H9 (cell line): Measurements from ENCODE around the gene PUDP. TPM values are rescaled to one million over a fixed set of nuclear protein-coding genes. Genes with fewer than 3 reads are reported as not detected.

Experiments
- DNase-seq: peaks from one replicate; pipeline ENCODE4 v3.0.0-alpha.2; 2017
- H2AFZ ChIP-seq: one replicate; pipeline ENCODE4 v1.6.1; 2013; ENCODE audit warnings: mild to moderate bottlenecking, low read length, control low read depth, moderate library complexity
- H2AK5ac ChIP-seq: 2 replicates; pipeline ENCODE4 v1.6.1; 2013; ENCODE audit warnings: low read length, control low read depth, mixed read lengths; ENCODE audit not compliant: insufficient read length
- H2BK120ac ChIP-seq: one replicate; pipeline ENCODE4 v1.6.1; 2013; ENCODE audit warnings: low read depth, mild to moderate bottlenecking, low read length, control low read depth, inconsistent platforms; ENCODE audit not compliant: poor library complexity, severe bottlenecking
- H2BK12ac ChIP-seq: 2 replicates; pipeline ENCODE4 v1.6.1; 2013; ENCODE audit warnings: low read length, control low read depth, mixed read lengths, low read depth; ENCODE audit not compliant: insufficient read length
- H2BK15ac ChIP-seq: 2 replicates; pipeline ENCODE4 v1.6.1; 2013; ENCODE audit warnings: low read depth, low read length, control low read depth
- H2BK20ac ChIP-seq: one replicate; pipeline ENCODE4 v1.6.1; 2013; ENCODE audit warnings: low read depth, mild to moderate bottlenecking, low read length, control low read depth, inconsistent platforms; ENCODE audit not compliant: poor library complexity, severe bottlenecking
- H2BK5ac ChIP-seq: 2 replicates; pipeline ENCODE4 v1.6.1; 2013; ENCODE audit warnings: low read length, control low read depth, mixed read lengths; ENCODE audit not compliant: insufficient read length
- H3K14ac ChIP-seq: 2 replicates; pipeline ENCODE4 v1.6.1; 2013; ENCODE audit warnings: low read length, control low read depth; ENCODE audit not compliant: insufficient read depth
- H3K18ac ChIP-seq: 2 replicates; pipeline ENCODE4 v1.6.1; 2013; ENCODE audit warnings: low read depth, mild to moderate bottlenecking, mixed read lengths, low read length, control low read depth; ENCODE audit not compliant: insufficient read length
- H3K23ac ChIP-seq: 2 replicates; pipeline ENCODE4 v1.6.1; 2013; ENCODE audit warnings: low read length, control low read depth, mixed read lengths, low read depth; ENCODE audit not compliant: insufficient read length
- H3K23me2 ChIP-seq: 2 replicates; pipeline ENCODE4 v1.6.1; 2013; ENCODE audit warnings: low read depth, mild to moderate bottlenecking, mixed read lengths, low read length, control low read depth; ENCODE audit not compliant: insufficient read length, poor library complexity, severe bottlenecking
- H3K27ac ChIP-seq: 2 replicates; pipeline ENCODE4 v1.5.1; 2013; ENCODE audit warnings: low read length, control low read depth, mixed read lengths, low read depth; ENCODE audit not compliant: insufficient read length
- H3K27me3 ChIP-seq: 2 replicates; pipeline ENCODE4 v1.6.1; 2013; ENCODE audit warnings: low read length, control low read depth, inconsistent platforms; ENCODE audit not compliant: insufficient read depth
- H3K4ac ChIP-seq: 2 replicates; pipeline ENCODE4 v1.6.1; 2013; ENCODE audit warnings: low read depth, mild to moderate bottlenecking, control low read depth, inconsistent platforms, low read length, moderate library complexity
- H3K4me1 ChIP-seq: 2 replicates; pipeline ENCODE4 v1.6.1; 2013; ENCODE audit warnings: low read length, control low read depth, inconsistent platforms; ENCODE audit not compliant: insufficient read depth
- H3K4me2 ChIP-seq: 2 replicates; pipeline ENCODE4 v1.6.1; 2013; ENCODE audit warnings: low read length, control low read depth, mixed read lengths; ENCODE audit not compliant: insufficient read length, insufficient read depth
- H3K56ac ChIP-seq: 2 replicates; pipeline ENCODE4 v1.6.1; 2013; ENCODE audit warnings: low read depth, mild to moderate bottlenecking, mixed read lengths, low read length, control low read depth; ENCODE audit not compliant: insufficient read length
- H3K79me1 ChIP-seq: 2 replicates; pipeline ENCODE4 v1.6.1; 2013; ENCODE audit warnings: low read depth, mild to moderate bottlenecking, moderate library complexity, low read length, control low read depth, inconsistent platforms; ENCODE audit not compliant: insufficient read depth, poor library complexity, severe bottlenecking
- H3K79me2 ChIP-seq: 2 replicates; pipeline ENCODE4 v1.6.1; 2013; ENCODE audit warnings: low read length, control low read depth, inconsistent platforms; ENCODE audit not compliant: insufficient read depth
- H3K9ac ChIP-seq: 2 replicates; pipeline ENCODE4 v1.6.1; 2013; ENCODE audit warnings: low read length, control low read depth, mixed read lengths; ENCODE audit not compliant: insufficient read length; ENCODE audit errors: extremely low read depth
- H3K9me3 ChIP-seq: one replicate; pipeline ENCODE4 v1.6.1; 2013; ENCODE audit warnings: low read depth, low read length, inconsistent platforms; ENCODE audit not compliant: control insufficient read depth
- H3T11ph ChIP-seq: one replicate; pipeline ENCODE4 v1.6.1; 2013; ENCODE audit warnings: mild to moderate bottlenecking, low read length, control low read depth, inconsistent platforms
- H4K20me1 ChIP-seq: one replicate; pipeline ENCODE4 v1.6.1; 2013; ENCODE audit not compliant: control insufficient read depth, insufficient read length, insufficient read depth
- H4K5ac ChIP-seq: 2 replicates; pipeline ENCODE4 v1.6.1; 2013; ENCODE audit warnings: low read depth, mild to moderate bottlenecking, mixed read lengths, low read length, control low read depth; ENCODE audit not compliant: insufficient read length
- H4K8ac ChIP-seq: replicated peaks from 2 replicates; pipeline ENCODE4 v1.6.1; 2013; ENCODE audit warnings: low read length, control low read depth, mixed read lengths, low read depth; ENCODE audit not compliant: insufficient read length
- H4K91ac ChIP-seq: 2 replicates; pipeline ENCODE4 v1.6.1; 2013; ENCODE audit warnings: low read depth, mild to moderate bottlenecking, moderate library complexity, mixed read lengths, low read length, control low read depth; ENCODE audit not compliant: insufficient read length
- H3K27ac Mint-ChIP-seq, 3 experiments: 2 replicates in 2 of 3; 3 replicates in 1 of 3; pipeline ENCODE4 v1.8.0; 2020 to 2021; ENCODE audit warnings: mixed read lengths in 3 of 3, mild to moderate bottlenecking in 1 of 3, moderate library complexity in 1 of 3
- H3K27me3 Mint-ChIP-seq: 2 replicates; pipeline ENCODE4 v1.8.0; 2021; ENCODE audit warnings: low read depth, mild to moderate bottlenecking, moderate library complexity, mixed read lengths
- H3K36me3 Mint-ChIP-seq, 3 experiments: 2 replicates in 2 of 3; 3 replicates in 1 of 3; pipeline ENCODE4 v1.8.0; 2020 to 2021; ENCODE audit warnings: low read depth in 3 of 3, mixed read lengths in 3 of 3; ENCODE audit not compliant: insufficient read depth in 1 of 3
- H3K4me1 Mint-ChIP-seq, 2 experiments: 2 replicates each; pipeline ENCODE4 v1.8.0; 2020; ENCODE audit warnings: mixed read lengths in 2 of 2
- H3K4me3 Mint-ChIP-seq, 2 experiments: 2 replicates in 1 of 2; 3 replicates in 1 of 2; pipeline ENCODE4 v1.8.0; 2020 to 2021; ENCODE audit warnings: mild to moderate bottlenecking in 2 of 2, mixed read lengths in 2 of 2, moderate library complexity in 1 of 2
- H3K9me3 Mint-ChIP-seq, 2 experiments: 2 replicates in 1 of 2; 3 replicates in 1 of 2; pipeline ENCODE4 v1.8.0; 2020; ENCODE audit warnings: mild to moderate bottlenecking in 2 of 2, mixed read lengths in 2 of 2, moderate library complexity in 1 of 2
- CTCF ChIP-seq: fragments of 200-600 bp; sonication (generic); conservative IDR thresholded peaks from 3 replicates; pipeline ENCODE4 v1.8.0; 2021; ENCODE audit warnings: antibody characterized with exemption, mild to moderate bottlenecking
- WGBS: extraction: QIAGEN DNeasy Blood & Tissue Kit; methylation state at CpG from one replicate; pipeline ENCODE4 v1.1.7; 2013; ENCODE audit warnings: missing lambda C conversion rate, low lambda C conversion rate, mixed read lengths; ENCODE audit not compliant: insufficient read length; ENCODE audit errors: extremely low coverage; 5-methylcytosine and 5-hydroxymethylcytosine counted together
- total RNA-seq: library from RNA; stranded (reverse); gene quantifications from 2 replicates; pipeline ENCODE4 v1.2.1, GENCODE V29; 2021

Gene PUDP
- total RNA-seq, 1 experiment from 2014 or later: 46.3 TPM

- H3K18ac ChIP-seq: no peak overlapping the region
- H3K4me1 ChIP-seq: peaks cover 2% of the 10 kb centered on the region
- H2BK5ac ChIP-seq: no peak overlapping the region
- H3K79me2 ChIP-seq: no peaks in the 10 kb centered on the region
- H3T11ph ChIP-seq: no peak overlapping the region
- H2BK12ac ChIP-seq: no peak overlapping the region
- no peak overlapping the region for H2AK5ac ChIP-seq
- H3K4me2 ChIP-seq: no peak overlapping the region
- H3K27ac Mint-ChIP-seq: peak overlapping the region in 1 of 3 experiments; percentile 33; a peak in 1 of 7 replicates
- H3K27ac ChIP-seq: no peak overlapping the region
- TF ChIP-seq CTCF: no peak
- H3K23me2 ChIP-seq: no peaks in the 10 kb centered on the region
- H4K5ac ChIP-seq: no peak overlapping the region
- H4K8ac ChIP-seq: no peak overlapping the region
- no peak overlapping the region for H3K4ac ChIP-seq
- H3K9me3 ChIP-seq: no peaks in the 10 kb centered on the region
- H4K91ac ChIP-seq: no peak overlapping the region
- no peak for DNase-seq
- no peak overlapping the region for H3K14ac ChIP-seq
- H3K4me3 Mint-ChIP-seq: no peak overlapping the region; a peak in 1 of 5 replicates
- no peak overlapping the region for H3K23ac ChIP-seq
- no peak overlapping the region for H3K56ac ChIP-seq
- no peaks in the 10 kb centered on the region for H3K9me3 Mint-ChIP-seq
- no peaks in the 10 kb centered on the region for H3K79me1 ChIP-seq
- no CpG with 5 or more reads among the region's 3 CpGs for WGBS
- no peaks in the 10 kb centered on the region for H3K27me3 ChIP-seq
- no peaks in the 10 kb centered on the region for H3K27me3 Mint-ChIP-seq
- H2BK20ac ChIP-seq: no peak overlapping the region
- H3K4me1 Mint-ChIP-seq: peaks cover 26 to 40% of the 10 kb centered on the region in 2 experiments
- H3K9ac ChIP-seq: no peak overlapping the region
- no peak overlapping the region for H2AFZ ChIP-seq
- no peak overlapping the region for H2BK15ac ChIP-seq
- no peak overlapping the region for H2BK120ac ChIP-seq
- H3K36me3 Mint-ChIP-seq: peaks cover 0 to 3% (median 0%) of the 10 kb centered on the region in 3 experiments; a peak in 3 of 7 replicates
- H4K20me1 ChIP-seq: no peaks in the 10 kb centered on the region
These were observed 62.1 kb downstream of the PUDP start for GRCh38 chrX:7085879-7086278.
